Ramos (cell line): ENCODE measurements around the gene TBL1XR1.

ENCODE experiments used
- in situ Hi-C: fragments of 300-500 bp; cut with MboI; formaldehyde crosslinking; loops from one replicate; pipeline ENCODE4 v1.14.3; 2022; ENCODE audit warnings: low sequenced_read_pairs; ENCODE audit not compliant: unreplicated experiment

The TBL1XR1 gene

GRCh38 chr3:177197041-177197726 lies at the start of gene TBL1XR1:
Gene TBL1XR1 (minus strand): TSS chr3:177197482. CDS start chr3:177064977, 132,505 bp downstream.
- in situ Hi-C loops: loop anchor here (5.0 kb wide), 1 partner anchor 160 kb away; no protein-coding TSS in a partner anchor

- in situ Hi-C loops: no loop called here
Observed at GRCh38 chr3:177245250-177245649, 48.0 kb upstream of the TBL1XR1 start.

- in situ Hi-C loops: no loop called here
Observed at GRCh38 chr3:177244606-177245005, 47.3 kb upstream of the TBL1XR1 start.

GRCh38 chr3:177238686-177239216 lies 41.5 kb upstream of the TBL1XR1 start:
- in situ Hi-C loops: no loop called here

- in situ Hi-C loops: no loop called here
Observed at GRCh38 chr3:177237206-177237605, 39.9 kb upstream of the TBL1XR1 start.

- in situ Hi-C loops: no loop called here
Observed at GRCh38 chr3:177236704-177237103, 39.4 kb upstream of the TBL1XR1 start.

- in situ Hi-C loops: no loop called here
Observed at GRCh38 chr3:177234121-177234520, 36.8 kb upstream of the TBL1XR1 start.

- in situ Hi-C loops: no loop called here
Observed at GRCh38 chr3:177231242-177231641, 34.0 kb upstream of the TBL1XR1 start.

GRCh38 chr3:177230641-177231040 lies 33.4 kb upstream of the TBL1XR1 start:
- in situ Hi-C loops: no loop called here

- in situ Hi-C loops: no loop called here
Observed at GRCh38 chr3:177229791-177230190, 32.5 kb upstream of the TBL1XR1 start.

GRCh38 chr3:177228601-177229190 lies 31.4 kb upstream of the TBL1XR1 start:
- in situ Hi-C loops: no loop called here

GRCh38 chr3:177224414-177224813 lies 27.1 kb upstream of the TBL1XR1 start:
- in situ Hi-C loops: no loop called here

- in situ Hi-C loops: no loop called here
Observed at GRCh38 chr3:177221744-177222143, 24.5 kb upstream of the TBL1XR1 start.

- in situ Hi-C loops: no loop called here
Observed at GRCh38 chr3:177220136-177220974, 23.1 kb upstream of the TBL1XR1 start.

GRCh38 chr3:177213801-177214535 lies 16.7 kb upstream of the TBL1XR1 start:
- in situ Hi-C loops: no loop called here

- in situ Hi-C loops: no loop called here
Observed at GRCh38 chr3:177212756-177213155, 15.5 kb upstream of the TBL1XR1 start.

- in situ Hi-C loops: no loop called here
Observed at GRCh38 chr3:177212278-177212610, 15.0 kb upstream of the TBL1XR1 start.

- in situ Hi-C loops: no loop called here
Observed at GRCh38 chr3:177211503-177212277, 14.4 kb upstream of the TBL1XR1 start.

- in situ Hi-C loops: no loop called here
Observed at GRCh38 chr3:177210744-177211502, 13.6 kb upstream of the TBL1XR1 start.
